WTC11 (cell line): ENCODE measurements around the gene CNPY3.

Experiments
- ATF1 ChIP-seq: sonication (generic); formaldehyde crosslinking; IDR thresholded peaks from 2 replicates; pipeline ENCODE4 v1.8.1; 2023; ENCODE audit warnings: mild to moderate bottlenecking, moderate library complexity, missing genetic modification reagents
- CBFB ChIP-seq: sonication (generic); formaldehyde crosslinking; IDR thresholded peaks from 2 replicates; pipeline ENCODE4 v1.8.1; 2022; ENCODE audit warnings: mild to moderate bottlenecking, low read depth, missing genetic modification reagents
- CREM ChIP-seq: sonication (generic); formaldehyde crosslinking; IDR thresholded peaks from 2 replicates; pipeline ENCODE4 v1.8.1; 2022; ENCODE audit warnings: mild to moderate bottlenecking, missing genetic modification reagents, moderate library complexity
- FOXK1 ChIP-seq: sonication (generic); formaldehyde crosslinking; IDR thresholded peaks from 2 replicates; pipeline ENCODE4 v1.8.0; 2022; ENCODE audit warnings: mild to moderate bottlenecking, moderate library complexity, missing genetic modification reagents
- NFYB ChIP-seq: sonication (generic); formaldehyde crosslinking; conservative IDR thresholded peaks from 2 replicates; pipeline ENCODE4 v1.8.0; 2022; ENCODE audit warnings: low read depth, missing genetic modification reagents
- NR3C1 ChIP-seq: sonication (generic); formaldehyde crosslinking; conservative IDR thresholded peaks from 2 replicates; pipeline ENCODE4 v1.8.1; 2023; ENCODE audit warnings: low read depth, mild to moderate bottlenecking, missing genetic modification reagents
- SMAD4 ChIP-seq: sonication (generic); formaldehyde crosslinking; IDR thresholded peaks from 2 replicates; pipeline ENCODE4 v1.8.0; 2022; ENCODE audit warnings: mild to moderate bottlenecking, missing genetic modification reagents
- TF ChIP-seq, protein P1 (sequence below): sonication (generic); formaldehyde crosslinking; IDR thresholded peaks from 2 replicates; pipeline ENCODE4 v1.8.1; 2023; ENCODE audit warnings: mild to moderate bottlenecking, missing genetic modification reagents, moderate library complexity
- TF ChIP-seq, protein P2 (sequence below): sonication (generic); formaldehyde crosslinking; IDR thresholded peaks from 2 replicates; pipeline ENCODE4 v1.8.1; 2022; ENCODE audit warnings: missing genetic modification reagents, borderline replicate concordance
- TF ChIP-seq, protein P3 (sequence below): fragments of 200-600 bp; IDR thresholded peaks from 2 replicates; pipeline ENCODE4 v1.8.0; 2022; ENCODE audit warnings: antibody characterized with exemption
- TF ChIP-seq, protein P4 (sequence below): sonication (generic); formaldehyde crosslinking; IDR thresholded peaks from 2 replicates; pipeline ENCODE4 v1.8.1; 2022; ENCODE audit warnings: mild to moderate bottlenecking, missing genetic modification reagents, moderate library complexity, borderline replicate concordance
- TF ChIP-seq, protein P5 (sequence below): sonication (generic); formaldehyde crosslinking; IDR thresholded peaks from 2 replicates; pipeline ENCODE4 v1.8.1; 2023; ENCODE audit warnings: mild to moderate bottlenecking, missing genetic modification reagents, moderate library complexity
- TF ChIP-seq, protein P6 (sequence below): sonication (generic); formaldehyde crosslinking; IDR thresholded peaks from 2 replicates; pipeline ENCODE4 v1.8.1; 2023; ENCODE audit warnings: mild to moderate bottlenecking, missing genetic modification reagents

DNA sequence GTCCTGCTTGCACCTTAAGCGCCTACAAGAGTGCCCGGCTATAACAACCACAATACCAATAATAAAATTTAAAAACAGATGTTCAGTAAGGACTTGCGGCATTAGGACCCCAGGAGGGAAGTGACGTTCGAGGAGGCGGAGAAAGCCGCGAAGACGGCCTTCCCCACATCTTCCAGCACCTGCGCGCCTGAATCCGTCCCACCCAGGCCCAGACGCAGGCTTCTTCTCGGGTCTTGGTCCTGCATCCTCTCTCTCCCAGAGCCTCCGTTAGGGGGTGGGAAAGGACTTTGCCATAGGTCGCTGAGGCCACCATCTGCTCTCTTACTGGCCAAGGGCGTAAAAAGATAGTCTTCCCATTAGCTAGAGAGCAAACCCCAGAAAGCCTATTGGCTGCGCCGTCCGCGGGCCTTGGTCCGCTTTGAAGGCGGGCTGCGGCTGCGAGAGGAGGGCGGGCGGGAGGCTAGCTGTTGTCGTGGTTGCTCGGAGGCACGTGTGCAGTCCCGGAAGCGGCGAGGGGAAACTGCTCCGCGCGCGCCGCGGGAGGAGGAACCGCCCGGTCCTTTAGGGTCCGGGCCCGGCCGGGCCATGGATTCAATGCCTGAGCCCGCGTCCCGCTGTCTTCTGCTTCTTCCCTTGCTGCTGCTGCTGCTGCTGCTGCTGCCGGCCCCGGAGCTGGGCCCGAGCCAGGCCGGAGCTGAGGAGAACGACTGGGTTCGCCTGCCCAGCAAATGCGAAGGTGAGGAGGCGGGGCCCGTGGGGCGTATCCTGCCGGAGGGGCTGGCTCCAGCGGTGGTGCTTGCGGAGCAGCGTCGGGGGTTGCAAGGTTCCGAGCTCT lies at the start of gene CNPY3:
- TF ChIP-seq NFYB (CRISPR knock-in tag) (peak; percentile 96), NR3C1 (CRISPR knock-in tag) (no peak), FOXK1 (CRISPR knock-in tag) (peak; percentile 97), SMAD4 (CRISPR knock-in tag) (no peak), CREM (CRISPR knock-in tag) (peak; percentile 79), CBFB (CRISPR knock-in tag) (no peak), ATF1 (CRISPR knock-in tag) (peak; percentile 60; the same call in 1 of the 2 replicates)
- TF ChIP-seq, protein P1, sequence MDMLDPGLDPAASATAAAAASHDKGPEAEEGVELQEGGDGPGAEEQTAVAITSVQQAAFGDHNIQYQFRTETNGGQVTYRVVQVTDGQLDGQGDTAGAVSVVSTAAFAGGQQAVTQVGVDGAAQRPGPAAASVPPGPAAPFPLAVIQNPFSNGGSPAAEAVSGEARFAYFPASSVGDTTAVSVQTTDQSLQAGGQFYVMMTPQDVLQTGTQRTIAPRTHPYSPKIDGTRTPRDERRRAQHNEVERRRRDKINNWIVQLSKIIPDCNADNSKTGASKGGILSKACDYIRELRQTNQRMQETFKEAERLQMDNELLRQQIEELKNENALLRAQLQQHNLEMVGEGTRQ = peak; percentile 88
- TF ChIP-seq, protein P2, sequence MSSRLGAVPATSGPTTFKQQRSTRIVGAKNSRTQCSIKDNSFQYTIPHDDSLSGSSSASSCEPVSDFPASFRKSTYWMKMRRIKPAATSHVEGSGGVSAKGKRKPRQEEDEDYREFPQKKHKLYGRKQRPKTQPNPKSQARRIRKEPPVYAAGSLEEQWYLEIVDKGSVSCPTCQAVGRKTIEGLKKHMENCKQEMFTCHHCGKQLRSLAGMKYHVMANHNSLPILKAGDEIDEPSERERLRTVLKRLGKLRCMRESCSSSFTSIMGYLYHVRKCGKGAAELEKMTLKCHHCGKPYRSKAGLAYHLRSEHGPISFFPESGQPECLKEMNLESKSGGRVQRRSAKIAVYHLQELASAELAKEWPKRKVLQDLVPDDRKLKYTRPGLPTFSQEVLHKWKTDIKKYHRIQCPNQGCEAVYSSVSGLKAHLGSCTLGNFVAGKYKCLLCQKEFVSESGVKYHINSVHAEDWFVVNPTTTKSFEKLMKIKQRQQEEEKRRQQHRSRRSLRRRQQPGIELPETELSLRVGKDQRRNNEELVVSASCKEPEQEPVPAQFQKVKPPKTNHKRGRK (CRISPR knock-in tag) = no peak
- TF ChIP-seq, protein P3, sequence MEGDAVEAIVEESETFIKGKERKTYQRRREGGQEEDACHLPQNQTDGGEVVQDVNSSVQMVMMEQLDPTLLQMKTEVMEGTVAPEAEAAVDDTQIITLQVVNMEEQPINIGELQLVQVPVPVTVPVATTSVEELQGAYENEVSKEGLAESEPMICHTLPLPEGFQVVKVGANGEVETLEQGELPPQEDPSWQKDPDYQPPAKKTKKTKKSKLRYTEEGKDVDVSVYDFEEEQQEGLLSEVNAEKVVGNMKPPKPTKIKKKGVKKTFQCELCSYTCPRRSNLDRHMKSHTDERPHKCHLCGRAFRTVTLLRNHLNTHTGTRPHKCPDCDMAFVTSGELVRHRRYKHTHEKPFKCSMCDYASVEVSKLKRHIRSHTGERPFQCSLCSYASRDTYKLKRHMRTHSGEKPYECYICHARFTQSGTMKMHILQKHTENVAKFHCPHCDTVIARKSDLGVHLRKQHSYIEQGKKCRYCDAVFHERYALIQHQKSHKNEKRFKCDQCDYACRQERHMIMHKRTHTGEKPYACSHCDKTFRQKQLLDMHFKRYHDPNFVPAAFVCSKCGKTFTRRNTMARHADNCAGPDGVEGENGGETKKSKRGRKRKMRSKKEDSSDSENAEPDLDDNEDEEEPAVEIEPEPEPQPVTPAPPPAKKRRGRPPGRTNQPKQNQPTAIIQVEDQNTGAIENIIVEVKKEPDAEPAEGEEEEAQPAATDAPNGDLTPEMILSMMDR = no peak
- TF ChIP-seq, protein P4, sequence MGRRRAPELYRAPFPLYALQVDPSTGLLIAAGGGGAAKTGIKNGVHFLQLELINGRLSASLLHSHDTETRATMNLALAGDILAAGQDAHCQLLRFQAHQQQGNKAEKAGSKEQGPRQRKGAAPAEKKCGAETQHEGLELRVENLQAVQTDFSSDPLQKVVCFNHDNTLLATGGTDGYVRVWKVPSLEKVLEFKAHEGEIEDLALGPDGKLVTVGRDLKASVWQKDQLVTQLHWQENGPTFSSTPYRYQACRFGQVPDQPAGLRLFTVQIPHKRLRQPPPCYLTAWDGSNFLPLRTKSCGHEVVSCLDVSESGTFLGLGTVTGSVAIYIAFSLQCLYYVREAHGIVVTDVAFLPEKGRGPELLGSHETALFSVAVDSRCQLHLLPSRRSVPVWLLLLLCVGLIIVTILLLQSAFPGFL (CRISPR knock-in tag) = no peak
- TF ChIP-seq, protein P5, sequence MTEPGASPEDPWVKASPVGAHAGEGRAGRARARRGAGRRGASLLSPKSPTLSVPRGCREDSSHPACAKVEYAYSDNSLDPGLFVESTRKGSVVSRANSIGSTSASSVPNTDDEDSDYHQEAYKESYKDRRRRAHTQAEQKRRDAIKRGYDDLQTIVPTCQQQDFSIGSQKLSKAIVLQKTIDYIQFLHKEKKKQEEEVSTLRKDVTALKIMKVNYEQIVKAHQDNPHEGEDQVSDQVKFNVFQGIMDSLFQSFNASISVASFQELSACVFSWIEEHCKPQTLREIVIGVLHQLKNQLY (CRISPR knock-in tag) = 0 out of 2 replicates have a peak, but pooled peaks have one; percentile 19
- TF ChIP-seq, protein P6, sequence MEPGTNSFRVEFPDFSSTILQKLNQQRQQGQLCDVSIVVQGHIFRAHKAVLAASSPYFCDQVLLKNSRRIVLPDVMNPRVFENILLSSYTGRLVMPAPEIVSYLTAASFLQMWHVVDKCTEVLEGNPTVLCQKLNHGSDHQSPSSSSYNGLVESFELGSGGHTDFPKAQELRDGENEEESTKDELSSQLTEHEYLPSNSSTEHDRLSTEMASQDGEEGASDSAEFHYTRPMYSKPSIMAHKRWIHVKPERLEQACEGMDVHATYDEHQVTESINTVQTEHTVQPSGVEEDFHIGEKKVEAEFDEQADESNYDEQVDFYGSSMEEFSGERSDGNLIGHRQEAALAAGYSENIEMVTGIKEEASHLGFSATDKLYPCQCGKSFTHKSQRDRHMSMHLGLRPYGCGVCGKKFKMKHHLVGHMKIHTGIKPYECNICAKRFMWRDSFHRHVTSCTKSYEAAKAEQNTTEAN (CRISPR knock-in tag) = 0 out of 2 replicates have a peak, but pooled peaks have one; percentile 15
